GM23338 (cell line): ENCODE data around the gene SMC5. TPM values are rescaled to one million over a fixed set of nuclear protein-coding genes. Genes with fewer than 3 reads are reported as not detected.

Experiments used
- ATAC-seq: fragments of 200-7000 bp; cut with Tn5 transposase; 3 replicates; pipeline ENCODE4 v1.9.1; 2020
- DNase-seq: peaks from one replicate; pipeline ENCODE4 v3.0.0-alpha.2; 2015; ENCODE audit warnings: low spot score
- H2AFZ ChIP-seq: fragments of 200-600 bp; sonication (generic); 2 replicates; pipeline ENCODE4 v1.8.0; 2016; ENCODE audit warnings: antibody characterized with exemption, mild to moderate bottlenecking, moderate library complexity
- H3F3A ChIP-seq: fragments of 200-600 bp; sonication (generic); replicated peaks from 2 replicates; pipeline ENCODE4 v1.8.0; 2017; ENCODE audit warnings: antibody characterized with exemption, mixed run types, low read depth
- H3K27ac ChIP-seq: fragments of 200-600 bp; sonication (generic); 2 replicates; pipeline ENCODE4 v1.6.1; 2016; ENCODE audit warnings: low read depth
- H3K27me3 ChIP-seq: fragments of 200-600 bp; sonication (generic); 2 replicates; pipeline ENCODE4 v1.8.0; 2016; ENCODE audit warnings: mild to moderate bottlenecking, mixed run types, moderate library complexity; ENCODE audit not compliant: insufficient read depth
- H3K36me3 ChIP-seq: fragments of 200-600 bp; sonication (generic); 2 replicates; pipeline ENCODE4 v1.8.0; 2016; ENCODE audit warnings: mild to moderate bottlenecking; ENCODE audit not compliant: insufficient read depth
- H3K4me1 ChIP-seq: fragments of 200-600 bp; sonication (generic); 2 replicates; pipeline ENCODE4 v1.8.0; 2016; ENCODE audit warnings: mild to moderate bottlenecking, moderate library complexity; ENCODE audit not compliant: insufficient read depth
- H3K4me2 ChIP-seq: fragments of 200-600 bp; sonication (generic); 2 replicates; pipeline ENCODE4 v1.7.1; 2017; ENCODE audit warnings: mixed run types
- H3K4me3 ChIP-seq: fragments of 200-600 bp; sonication (generic); 2 replicates; pipeline ENCODE4 v1.6.1; 2016; ENCODE audit warnings: mixed run types
- H3K79me2 ChIP-seq: fragments of 200-600 bp; sonication (generic); replicated peaks from 2 replicates; pipeline ENCODE4 v1.8.0; 2017; ENCODE audit warnings: mild to moderate bottlenecking; ENCODE audit not compliant: insufficient read depth
- H3K9me2 ChIP-seq: fragments of 200-600 bp; sonication (generic); 2 replicates; pipeline ENCODE4 v1.8.0; 2017; ENCODE audit not compliant: insufficient read depth
- H4K20me1 ChIP-seq: fragments of 200-600 bp; sonication (generic); replicated peaks from 2 replicates; pipeline ENCODE4 v1.8.0; 2017; ENCODE audit warnings: mild to moderate bottlenecking; ENCODE audit not compliant: insufficient read depth
- H3K27ac Mint-ChIP-seq: 2 replicates; pipeline ENCODE4 v1.8.0; 2020; ENCODE audit warnings: inconsistent platforms, mild to moderate bottlenecking, moderate library complexity, mixed read lengths
- H3K27me3 Mint-ChIP-seq: 3 replicates; pipeline ENCODE4 v1.8.0; 2022; ENCODE audit warnings: low read depth, mild to moderate bottlenecking, moderate library complexity, mixed read lengths, inconsistent platforms; ENCODE audit not compliant: insufficient read depth, poor library complexity
- H3K36me3 Mint-ChIP-seq: 3 replicates; pipeline ENCODE4 v1.8.0; 2021; ENCODE audit warnings: low read depth, mild to moderate bottlenecking, inconsistent platforms, moderate library complexity, mixed read lengths
- H3K4me1 Mint-ChIP-seq: 3 replicates; pipeline ENCODE4 v1.8.0; 2020; ENCODE audit warnings: mild to moderate bottlenecking, inconsistent platforms, mixed read lengths
- H3K4me3 Mint-ChIP-seq: 3 replicates; pipeline ENCODE4 v1.8.0; 2021; ENCODE audit warnings: moderate library complexity, mild to moderate bottlenecking, inconsistent platforms, mixed read lengths
- H3K9me3 Mint-ChIP-seq: 3 replicates; pipeline ENCODE4 v1.8.0; 2020; ENCODE audit warnings: moderate library complexity, mild to moderate bottlenecking, inconsistent platforms, mixed read lengths
- CREB1 ChIP-seq: fragments of 250-450 bp; sonication (Bioruptor Pico); IDR thresholded peaks from 2 replicates; pipeline ENCODE4 v1.5.0; 2020; ENCODE audit warnings: low read depth, mild to moderate bottlenecking, moderate library complexity
- CTCF ChIP-seq, 2 experiments: fragments of 200-600 bp in 1 of 2; sonication (generic) in 1 of 2; conservative IDR thresholded peaks; 2 replicates each; pipeline versions ENCODE4 v1.5.1 to v1.6.1; 2016 to 2017; ENCODE audit warnings: antibody characterized with exemption in 2 of 2, low read depth in 2 of 2, mild to moderate bottlenecking in 2 of 2, moderate library complexity in 1 of 2
- ETS1 ChIP-seq: IDR thresholded peaks from 2 replicates; pipeline ENCODE4 v1.6.1; 2016; ENCODE audit warnings: antibody characterized with exemption
- EZH2 ChIP-seq: fragments of 200-600 bp; sonication (generic); IDR thresholded peaks from one replicate; pipeline ENCODE4 v1.8.0; 2017; ENCODE audit warnings: antibody characterized with exemption, mild to moderate bottlenecking, low read depth; ENCODE audit not compliant: unreplicated experiment
- EZH2phosphoT487 ChIP-seq: fragments of 200-600 bp; sonication (generic); IDR thresholded peaks from one replicate; pipeline ENCODE4 v1.8.1; 2018; ENCODE audit warnings: antibody characterized with exemption; ENCODE audit not compliant: unreplicated experiment
- JUNB ChIP-seq: IDR thresholded peaks from one replicate; pipeline ENCODE4 v1.6.1; 2016; ENCODE audit warnings: antibody characterized with exemption; ENCODE audit not compliant: unreplicated experiment
- NANOG ChIP-seq: IDR thresholded peaks from 2 replicates; pipeline ENCODE4 v1.6.1; 2016; ENCODE audit warnings: antibody characterized with exemption, borderline replicate concordance
- POLR2AphosphoS5 ChIP-seq: IDR thresholded peaks from 2 replicates; pipeline ENCODE4 v1.6.1; 2016; ENCODE audit warnings: antibody characterized with exemption, low read depth
- REST ChIP-seq: IDR thresholded peaks from one replicate; pipeline ENCODE4 v1.6.1; 2018; ENCODE audit warnings: antibody characterized with exemption; ENCODE audit not compliant: unreplicated experiment
- STAT1 ChIP-seq: IDR thresholded peaks from one replicate; pipeline ENCODE4 v1.6.1; 2016; ENCODE audit warnings: antibody characterized with exemption; ENCODE audit not compliant: unreplicated experiment
- ZNF114 ChIP-seq: fragments of 250-450 bp; sonication (Bioruptor Pico); IDR thresholded peaks from 2 replicates; pipeline ENCODE4 v1.5.0; 2020; ENCODE audit warnings: mild to moderate bottlenecking, moderate library complexity
- ZNF331 ChIP-seq: fragments of 250-450 bp; sonication (Bioruptor Pico); IDR thresholded peaks from 2 replicates; pipeline ENCODE4 v1.5.0; 2020; ENCODE audit warnings: low read depth, mild to moderate bottlenecking, moderate library complexity
- ZNF462 ChIP-seq: fragments of 250-450 bp; sonication (Bioruptor Pico); IDR thresholded peaks from 2 replicates; pipeline ENCODE4 v1.5.0; 2020; ENCODE audit warnings: mild to moderate bottlenecking, moderate library complexity
- polyA plus RNA-seq: library from polyadenylated mRNA; unstranded; fragments of >200 nt; fragmentation: Nextera tagmentation; extraction: Ambion mirVana; gene quantifications from 2 replicates; pipeline ENCODE4 v1.2.1, GENCODE V29; 2016
- total RNA-seq: library from RNA; depleted of rRNA; stranded (reverse); fragments of >200 nt; shearing (Covaris generic); gene quantifications from 2 replicates; pipeline ENCODE4 v1.2.3, GENCODE V29; 2014

The SMC5 gene
- total and polyA plus RNA-seq, 2 experiments from 2014 or later: 27.9 to 29.0 TPM

GRCh38 chr9:70293214-70293613 is 34.4 kb downstream of the SMC5 start:
- Histone ChIP-seq H3K4me3 (no peak overlapping the region), H3F3A (no peaks in the 10 kb centered on the region), H3K36me3 (peaks cover 6% of the 10 kb centered on the region; the same call in 1 of the 2 replicates), H4K20me1 (peaks cover 5% of the 10 kb centered on the region; the same call in 1 of the 2 replicates), H2AFZ (no peak overlapping the region), H3K27ac (no peak overlapping the region), H3K79me2 (peaks cover 3% of the 10 kb centered on the region), H3K27me3 (no peaks in the 10 kb centered on the region), H3K4me2 (no peak overlapping the region), H3K4me1 (no peaks in the 10 kb centered on the region), H3K9me2 (no peaks in the 10 kb centered on the region)
- DNase-seq (no peak), ATAC-seq (no peak)
- peaks cover 12% of the 10 kb centered on the region; the same call in 2 of the 3 replicates for H3K9me3 Mint-ChIP-seq
- no peaks in the 10 kb centered on the region for H3K4me1 Mint-ChIP-seq
- peaks cover 49% of the 10 kb centered on the region for H3K36me3 Mint-ChIP-seq
- no peak overlapping the region for H3K27ac Mint-ChIP-seq
- TF ChIP-seq JUNB: no peak
- TF ChIP-seq CREB1: no peak
- no peak for TF ChIP-seq STAT1
- TF ChIP-seq ZNF114: no peak
- TF ChIP-seq POLR2AphosphoS5: no peak
- TF ChIP-seq EZH2phosphoT487: no peak
- TF ChIP-seq CTCF (conservative IDR thresholded peaks at IDR 0.05; ENCODE audit: low read depth in 2 of 2): no peak
- no peak for TF ChIP-seq ZNF331 (CRISPR knock-in tag)
- TF ChIP-seq ZNF462 (CRISPR knock-in tag): no peak
- TF ChIP-seq REST: no peak
- no peak for TF ChIP-seq EZH2
- TF ChIP-seq ETS1: no peak
- TF ChIP-seq NANOG: no peak
- no peaks in the 10 kb centered on the region for H3K27me3 Mint-ChIP-seq
- no peak overlapping the region for H3K4me3 Mint-ChIP-seq
